Measurements from ENCODE around the gene SLC44A5.

Gene SLC44A5

GRCh38 chr1:75243124-75243523 lies 367.8 kb downstream of the SLC44A5 start:
- Histone ChIP-seq H3K36me3 (ENCODE audit: control insufficient read depth, insufficient read depth, low read length) (no peaks in the 10 kb centered on the region), H3K4me3 (ENCODE audit: low read depth, low read length) (no peak overlapping the region), H3K4me1 (ENCODE audit: control insufficient read depth, insufficient read depth, low read length) (no peaks in the 10 kb centered on the region), H3K27me3 (ENCODE audit: control insufficient read depth, insufficient read depth, low read length) (no peaks in the 10 kb centered on the region), H3K9ac (ENCODE audit: low read depth, low read length) (no peak overlapping the region), H3K9me3 (ENCODE audit: control insufficient read depth, insufficient read depth, low read length) (no peaks in the 10 kb centered on the region)

GRCh38 chr1:75237316-75237715 lies 373.6 kb downstream of the SLC44A5 start:
- no peaks in the 10 kb centered on the region for H3K9me3 ChIP-seq (ENCODE audit: control insufficient read depth, insufficient read depth, low read length)
- no peak overlapping the region for H3K4me3 ChIP-seq (ENCODE audit: low read depth, low read length)
- no peaks in the 10 kb centered on the region for H3K27me3 ChIP-seq (ENCODE audit: control insufficient read depth, insufficient read depth, low read length)
- H3K36me3 ChIP-seq (ENCODE audit: control insufficient read depth, insufficient read depth, low read length) = no peaks in the 10 kb centered on the region
- no peak overlapping the region for H3K9ac ChIP-seq (ENCODE audit: low read depth, low read length)
- no peaks in the 10 kb centered on the region for H3K4me1 ChIP-seq (ENCODE audit: control insufficient read depth, insufficient read depth, low read length)

GRCh38 chr1:75234562-75234961 lies 376.4 kb downstream of the SLC44A5 start:
- no peaks in the 10 kb centered on the region for H3K4me1 ChIP-seq (ENCODE audit: control insufficient read depth, insufficient read depth, low read length)
- H3K4me3 ChIP-seq (ENCODE audit: low read depth, low read length) = no peak overlapping the region
- no peaks in the 10 kb centered on the region for H3K9me3 ChIP-seq (ENCODE audit: control insufficient read depth, insufficient read depth, low read length)
- H3K36me3 ChIP-seq (ENCODE audit: control insufficient read depth, insufficient read depth, low read length) = no peaks in the 10 kb centered on the region
- H3K27me3 ChIP-seq (ENCODE audit: control insufficient read depth, insufficient read depth, low read length) = no peaks in the 10 kb centered on the region
- H3K9ac ChIP-seq (ENCODE audit: low read depth, low read length) = no peak overlapping the region

DNA sequence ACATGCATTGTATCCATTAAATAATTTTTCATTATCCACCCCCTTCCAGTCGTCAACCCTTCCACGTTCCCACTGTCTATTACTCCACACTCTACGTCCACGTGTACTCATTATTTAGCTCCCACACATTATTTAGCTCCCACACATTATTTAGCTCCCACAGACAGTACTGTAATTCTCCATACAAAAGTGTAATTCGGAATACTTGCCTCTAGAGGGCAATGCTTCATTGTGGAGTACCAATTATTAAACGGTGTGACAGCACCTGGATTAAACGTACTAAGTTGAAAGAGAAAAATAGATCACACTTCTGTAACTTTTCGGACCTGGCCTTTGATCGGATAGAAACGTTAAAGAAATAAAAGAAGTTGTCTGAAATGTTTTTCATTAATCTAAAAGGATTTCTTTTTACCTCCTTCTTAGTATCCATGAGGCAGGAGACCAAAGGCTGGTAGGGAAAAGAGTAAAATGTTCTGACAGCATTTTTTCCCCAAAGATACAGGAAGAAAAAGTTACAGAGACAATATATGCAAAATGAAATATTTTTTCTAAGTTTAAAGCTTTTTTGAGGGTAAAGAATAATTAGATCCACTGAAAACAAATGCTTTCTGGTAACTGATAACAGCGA lies 377.5 kb downstream of the SLC44A5 start:
- Histone ChIP-seq H3K27me3 (ENCODE audit: control insufficient read depth, insufficient read depth, low read length) (no peaks in the 10 kb centered on the region), H3K4me1 (ENCODE audit: control insufficient read depth, insufficient read depth, low read length) (no peaks in the 10 kb centered on the region), H3K9me3 (ENCODE audit: control insufficient read depth, insufficient read depth, low read length) (no peaks in the 10 kb centered on the region)

GRCh38 chr1:75220072-75220471 lies 390.8 kb downstream of the SLC44A5 start:
- no peaks in the 10 kb centered on the region for H3K4me1 ChIP-seq (ENCODE audit: control insufficient read depth, insufficient read depth, low read length)
- no peak overlapping the region for H3K9ac ChIP-seq (ENCODE audit: low read depth, low read length)
- no peaks in the 10 kb centered on the region for H3K27me3 ChIP-seq (ENCODE audit: control insufficient read depth, insufficient read depth, low read length)
- H3K36me3 ChIP-seq (ENCODE audit: control insufficient read depth, insufficient read depth, low read length) = no peaks in the 10 kb centered on the region
- H3K4me3 ChIP-seq (ENCODE audit: low read depth, low read length) = no peak overlapping the region
- no peaks in the 10 kb centered on the region for H3K9me3 ChIP-seq (ENCODE audit: control insufficient read depth, insufficient read depth, low read length)

More for the DNA sequence above, 377.5 kb downstream of the SLC44A5 start:
- Histone ChIP-seq H3K9ac (ENCODE audit: low read depth, low read length) (no peak overlapping the region), H3K36me3 (ENCODE audit: control insufficient read depth, insufficient read depth, low read length) (no peaks in the 10 kb centered on the region), H3K4me3 (ENCODE audit: low read depth, low read length) (no peak overlapping the region)

GRCh38 chr1:75214017-75214416 lies 396.9 kb downstream of the SLC44A5 start:
- Histone ChIP-seq H3K4me3 (ENCODE audit: low read depth, low read length) (no peak overlapping the region), H3K9me3 (ENCODE audit: control insufficient read depth, insufficient read depth, low read length) (no peaks in the 10 kb centered on the region), H3K27me3 (ENCODE audit: control insufficient read depth, insufficient read depth, low read length) (no peaks in the 10 kb centered on the region), H3K36me3 (ENCODE audit: control insufficient read depth, insufficient read depth, low read length) (no peaks in the 10 kb centered on the region), H3K9ac (ENCODE audit: low read depth, low read length) (no peak overlapping the region), H3K4me1 (ENCODE audit: control insufficient read depth, insufficient read depth, low read length) (no peaks in the 10 kb centered on the region)

DNA sequence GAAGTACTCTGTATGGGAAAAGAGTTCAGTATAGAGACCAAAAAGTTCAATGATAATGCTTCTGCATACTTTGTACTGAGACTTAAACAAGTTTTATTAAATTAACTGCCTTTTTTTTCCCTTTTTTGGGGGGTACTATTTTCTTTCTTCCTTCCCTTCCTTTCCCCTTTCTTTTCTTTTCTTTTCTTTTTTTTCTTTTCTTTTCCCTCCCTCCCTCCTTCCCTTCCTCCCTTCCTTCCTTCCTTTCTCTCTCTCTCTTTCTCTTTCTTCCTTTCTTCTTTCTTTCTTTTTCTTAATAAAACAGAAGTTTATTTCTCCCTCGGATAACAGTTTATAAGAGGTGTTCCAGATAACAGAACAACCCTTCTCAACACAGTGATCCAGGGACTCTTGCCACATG lies 399.3 kb downstream of the SLC44A5 start:
- H3K4me3 ChIP-seq (ENCODE audit: low read depth, low read length) = no peak overlapping the region
- H3K27me3 ChIP-seq (ENCODE audit: control insufficient read depth, insufficient read depth, low read length) = no peaks in the 10 kb centered on the region
- H3K4me1 ChIP-seq (ENCODE audit: control insufficient read depth, insufficient read depth, low read length) = no peaks in the 10 kb centered on the region
- no peaks in the 10 kb centered on the region for H3K36me3 ChIP-seq (ENCODE audit: control insufficient read depth, insufficient read depth, low read length)
- no peak overlapping the region for H3K9ac ChIP-seq (ENCODE audit: low read depth, low read length)
- no peaks in the 10 kb centered on the region for H3K9me3 ChIP-seq (ENCODE audit: control insufficient read depth, insufficient read depth, low read length)

- H3K9me3 ChIP-seq (ENCODE audit: control insufficient read depth, insufficient read depth, low read length) = no peaks in the 10 kb centered on the region
- no peaks in the 10 kb centered on the region for H3K36me3 ChIP-seq (ENCODE audit: control insufficient read depth, insufficient read depth, low read length)
- no peak overlapping the region for H3K4me3 ChIP-seq (ENCODE audit: low read depth, low read length)
- no peaks in the 10 kb centered on the region for H3K27me3 ChIP-seq (ENCODE audit: control insufficient read depth, insufficient read depth, low read length)
- H3K9ac ChIP-seq (ENCODE audit: low read depth, low read length) = no peak overlapping the region
- no peaks in the 10 kb centered on the region for H3K4me1 ChIP-seq (ENCODE audit: control insufficient read depth, insufficient read depth, low read length)
Observed at GRCh38 chr1:75208862-75209261, 402.1 kb downstream of the SLC44A5 start.

DNA sequence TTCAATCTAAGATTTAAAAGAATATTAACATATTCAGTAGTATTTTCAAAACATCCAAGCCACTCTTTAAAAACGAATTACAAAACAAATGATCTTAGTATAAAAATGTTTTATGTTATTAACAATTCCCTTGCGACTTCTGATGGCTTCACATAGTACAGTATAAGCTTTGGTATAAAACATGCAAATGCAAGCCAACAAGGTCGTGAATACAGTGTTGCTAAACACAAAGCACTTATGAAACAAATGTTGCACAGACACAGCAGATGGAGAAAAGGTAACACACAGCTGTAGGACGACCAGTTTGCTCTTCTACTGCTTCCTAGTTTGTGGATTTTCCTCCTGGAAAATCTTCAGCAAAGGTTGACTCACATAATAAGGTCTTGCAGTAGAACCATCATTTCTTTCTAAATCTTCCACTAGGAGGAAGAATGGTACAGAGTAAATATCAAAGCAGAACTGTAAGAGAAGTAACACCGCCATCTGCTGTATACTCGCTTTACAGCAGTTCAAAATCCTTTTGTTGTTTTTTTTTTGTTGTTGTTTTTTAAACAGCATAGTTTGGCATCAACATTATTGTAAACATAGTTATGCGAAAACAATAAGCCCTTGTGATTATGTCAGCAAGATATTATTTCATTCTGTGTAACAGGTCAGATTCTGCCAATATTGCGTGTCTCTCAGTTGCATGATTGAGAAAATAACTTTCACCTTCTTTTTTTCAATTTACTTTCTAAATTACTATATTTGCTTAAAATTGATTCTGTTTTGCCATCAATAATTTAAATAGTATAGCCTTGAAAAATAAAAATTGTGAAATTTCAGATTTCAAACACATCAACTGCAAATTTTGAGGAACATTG lies 407.3 kb downstream of the SLC44A5 start:
- Histone ChIP-seq H3K9me3 (ENCODE audit: control insufficient read depth, insufficient read depth, low read length) (no peaks in the 10 kb centered on the region), H3K4me1 (ENCODE audit: control insufficient read depth, insufficient read depth, low read length) (no peaks in the 10 kb centered on the region), H3K27me3 (ENCODE audit: control insufficient read depth, insufficient read depth, low read length) (no peaks in the 10 kb centered on the region), H3K9ac (ENCODE audit: low read depth, low read length) (no peak overlapping the region), H3K36me3 (ENCODE audit: control insufficient read depth, insufficient read depth, low read length) (no peaks in the 10 kb centered on the region), H3K4me3 (ENCODE audit: low read depth, low read length) (no peak overlapping the region)

DNA sequence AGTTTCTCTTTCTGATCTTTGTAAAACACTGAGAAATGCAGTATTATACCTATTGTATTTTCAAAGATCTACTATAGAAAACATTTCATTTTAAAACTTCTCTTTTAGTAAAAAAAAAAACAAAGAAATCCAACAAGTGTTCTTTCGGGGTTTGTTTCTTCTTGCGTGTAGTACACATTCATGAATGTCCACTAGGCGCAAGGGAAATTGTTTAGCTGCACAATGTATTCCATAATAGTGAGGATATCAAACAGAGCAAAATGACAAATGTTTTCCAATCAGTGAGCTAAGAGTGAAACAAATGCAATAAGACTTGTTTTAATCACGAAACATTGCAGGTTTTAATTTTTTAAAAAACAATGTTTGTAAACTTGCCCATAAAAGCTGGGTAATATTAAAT lies 408.2 kb downstream of the SLC44A5 start:
- no peaks in the 10 kb centered on the region for H3K4me1 ChIP-seq (ENCODE audit: control insufficient read depth, insufficient read depth, low read length)
- H3K36me3 ChIP-seq (ENCODE audit: control insufficient read depth, insufficient read depth, low read length) = no peaks in the 10 kb centered on the region
- H3K9me3 ChIP-seq (ENCODE audit: control insufficient read depth, insufficient read depth, low read length) = no peaks in the 10 kb centered on the region
- H3K9ac ChIP-seq (ENCODE audit: low read depth, low read length) = no peak overlapping the region
- no peak overlapping the region for H3K4me3 ChIP-seq (ENCODE audit: low read depth, low read length)
- H3K27me3 ChIP-seq (ENCODE audit: control insufficient read depth, insufficient read depth, low read length) = no peaks in the 10 kb centered on the region

DNA sequence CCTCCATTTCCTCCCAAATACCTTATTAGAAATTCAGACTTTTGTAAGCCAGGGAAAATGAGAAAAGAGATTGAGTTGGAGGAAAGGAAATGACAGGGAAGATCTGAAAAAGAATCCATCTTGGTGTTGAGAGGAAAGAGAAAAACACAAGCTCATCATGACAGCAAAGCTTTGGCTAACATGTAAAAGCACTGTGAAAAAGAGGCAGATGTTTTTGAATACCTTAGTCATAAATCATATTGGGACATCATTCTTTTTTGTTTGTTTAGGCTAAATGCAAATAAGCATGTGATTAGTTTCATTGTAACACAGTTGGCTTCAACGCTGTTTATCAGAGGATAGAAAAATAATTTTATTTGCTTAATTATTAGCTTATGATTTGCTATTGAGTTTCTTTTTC lies 412.2 kb downstream of the SLC44A5 start:
- no peaks in the 10 kb centered on the region for H3K9me3 ChIP-seq (ENCODE audit: control insufficient read depth, insufficient read depth, low read length)
- no peak overlapping the region for H3K4me3 ChIP-seq (ENCODE audit: low read depth, low read length)
- no peak overlapping the region for H3K9ac ChIP-seq (ENCODE audit: low read depth, low read length)
- no peaks in the 10 kb centered on the region for H3K36me3 ChIP-seq (ENCODE audit: control insufficient read depth, insufficient read depth, low read length)
- no peaks in the 10 kb centered on the region for H3K4me1 ChIP-seq (ENCODE audit: control insufficient read depth, insufficient read depth, low read length)
- H3K27me3 ChIP-seq (ENCODE audit: control insufficient read depth, insufficient read depth, low read length) = no peaks in the 10 kb centered on the region

- no peak overlapping the region for H3K9ac ChIP-seq (ENCODE audit: low read depth, low read length)
- no peaks in the 10 kb centered on the region for H3K9me3 ChIP-seq (ENCODE audit: control insufficient read depth, insufficient read depth, low read length)
- H3K4me1 ChIP-seq (ENCODE audit: control insufficient read depth, insufficient read depth, low read length) = no peaks in the 10 kb centered on the region
- no peaks in the 10 kb centered on the region for H3K27me3 ChIP-seq (ENCODE audit: control insufficient read depth, insufficient read depth, low read length)
- no peak overlapping the region for H3K4me3 ChIP-seq (ENCODE audit: low read depth, low read length)
- no peaks in the 10 kb centered on the region for H3K36me3 ChIP-seq (ENCODE audit: control insufficient read depth, insufficient read depth, low read length)
Observed at GRCh38 chr1:75198163-75198562, 412.8 kb downstream of the SLC44A5 start.
